Testis (tissue), 3 donors: Measurements from ENCODE around the gene SLC28A3. TPM values are rescaled to one million over a fixed set of nuclear protein-coding genes. Genes with fewer than 3 reads are reported as not detected.

Source experiments
- DNase-seq: peaks from one replicate; pipeline ENCODE4 v3.0.0-alpha.2; 2019
- H3K27ac ChIP-seq, 2 donors: fragments of 200-600 bp; sonication (generic); one replicate each; pipeline ENCODE4 v1.5.1; 2019
- H3K27me3 ChIP-seq: fragments of 200-600 bp; sonication (generic); one replicate; pipeline ENCODE4 v1.5.1; 2019
- H3K36me3 ChIP-seq: fragments of 200-600 bp; sonication (generic); one replicate; pipeline ENCODE4 v1.5.1; 2017; ENCODE audit warnings: low read depth; ENCODE audit errors: missing control alignments
- H3K4me1 ChIP-seq: fragments of 200-600 bp; sonication (generic); one replicate; pipeline ENCODE4 v1.5.1; 2019
- H3K4me3 ChIP-seq, 2 donors: fragments of 200-600 bp; sonication (generic); one replicate each; pipeline ENCODE4 v1.5.1; 2017 to 2019
- H3K9me3 ChIP-seq: fragments of 200-600 bp; sonication (generic); one replicate; pipeline ENCODE4 v1.5.1; 2017
- POLR2A ChIP-seq: fragments of 450-650 bp; IDR thresholded peaks from one replicate; pipeline ENCODE4 v1.6.1; 2017; ENCODE audit warnings: antibody characterized with exemption, mild to moderate bottlenecking, moderate library complexity
- WGBS, 2 donors: methylation state at CpG; one replicate each; pipeline ENCODE4 v1.1.5; 2018; 5-methylcytosine and 5-hydroxymethylcytosine counted together
- intact Hi-C: fragments of 100-400 bp; cut with DNase I; formaldehyde crosslinking; loops from one replicate; pipeline ENCODE4 v1.15.1; 2023; ENCODE audit warnings: low total_unique reads
- polyA plus RNA-seq: library from polyadenylated mRNA; stranded (reverse); fragments of 350-450 nt; fragmentation: Illumina TruSeq; extraction: RNeasy Lipid Tissue Mini Kit (QIAGEN cat#74804); gene quantifications from one replicate; pipeline ENCODE4 v1.2.3, GENCODE V29; 2014; ENCODE audit warnings: low read depth, low replicate concordance; ENCODE audit not compliant: insufficient read depth
- total RNA-seq, 2 donors: library from RNA; depleted of rRNA; stranded (reverse); fragments of >200 nt; gene quantifications; one replicate each; pipeline ENCODE4 v1.2.3, GENCODE V29; 2016
- TF ChIP-seq, protein P1 (sequence below), 3 experiments: fragments of 450-650 bp in 2 of 3; fragments of 200-600 bp in 1 of 3; sonication (generic) in 1 of 3; IDR thresholded peaks; one replicate each; pipeline ENCODE4 v1.5.1; 2016 to 2019; ENCODE audit warnings: antibody characterized with exemption in 3 of 3, mild to moderate bottlenecking in 2 of 3, moderate library complexity in 1 of 3

The SLC28A3 gene
- total and polyA plus RNA-seq, 3 donors from 2014 or later, result 0.08 to 1.7 (median 0.31) TPM

DNA sequence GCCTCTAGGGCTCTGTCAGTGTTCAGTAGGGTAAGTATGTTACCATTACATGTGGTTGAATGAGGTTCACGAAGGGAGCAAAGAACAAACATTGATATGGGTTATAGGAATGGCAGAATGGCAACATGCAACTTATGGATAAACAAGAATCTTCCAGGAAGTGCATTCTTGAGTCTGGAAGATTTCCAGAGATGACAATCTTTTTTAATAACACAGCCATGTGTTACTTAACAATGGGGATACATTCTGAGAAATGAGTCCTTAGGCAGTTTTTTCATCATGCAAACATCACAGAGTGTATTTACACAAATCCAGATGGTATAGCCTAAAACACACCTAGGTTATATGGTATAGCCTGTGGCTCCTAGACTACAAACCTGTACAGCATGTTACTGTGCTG, 9.1 kb upstream of the SLC28A3 start:
- WGBS, 2 donors, result 82 to 88% methylated on average over 1 of the region's 1 CpG
- H3K27ac ChIP-seq, result no peak overlapping the region
- H3K4me3 ChIP-seq, result no peak overlapping the region
- no peak for TF ChIP-seq POLR2A
- TF ChIP-seq, protein P1, sequence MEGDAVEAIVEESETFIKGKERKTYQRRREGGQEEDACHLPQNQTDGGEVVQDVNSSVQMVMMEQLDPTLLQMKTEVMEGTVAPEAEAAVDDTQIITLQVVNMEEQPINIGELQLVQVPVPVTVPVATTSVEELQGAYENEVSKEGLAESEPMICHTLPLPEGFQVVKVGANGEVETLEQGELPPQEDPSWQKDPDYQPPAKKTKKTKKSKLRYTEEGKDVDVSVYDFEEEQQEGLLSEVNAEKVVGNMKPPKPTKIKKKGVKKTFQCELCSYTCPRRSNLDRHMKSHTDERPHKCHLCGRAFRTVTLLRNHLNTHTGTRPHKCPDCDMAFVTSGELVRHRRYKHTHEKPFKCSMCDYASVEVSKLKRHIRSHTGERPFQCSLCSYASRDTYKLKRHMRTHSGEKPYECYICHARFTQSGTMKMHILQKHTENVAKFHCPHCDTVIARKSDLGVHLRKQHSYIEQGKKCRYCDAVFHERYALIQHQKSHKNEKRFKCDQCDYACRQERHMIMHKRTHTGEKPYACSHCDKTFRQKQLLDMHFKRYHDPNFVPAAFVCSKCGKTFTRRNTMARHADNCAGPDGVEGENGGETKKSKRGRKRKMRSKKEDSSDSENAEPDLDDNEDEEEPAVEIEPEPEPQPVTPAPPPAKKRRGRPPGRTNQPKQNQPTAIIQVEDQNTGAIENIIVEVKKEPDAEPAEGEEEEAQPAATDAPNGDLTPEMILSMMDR (IDR thresholded peaks at IDR 0.05), result no peak
- peaks cover 3% of the 10 kb centered on the region for H3K4me1 ChIP-seq
- H3K27me3 ChIP-seq, result no peaks in the 10 kb centered on the region
- H3K9me3 ChIP-seq, result no peaks in the 10 kb centered on the region
- no peaks in the 10 kb centered on the region for H3K36me3 ChIP-seq
- intact Hi-C loops, result no loop called here
- DNase-seq, result no peak

DNA sequence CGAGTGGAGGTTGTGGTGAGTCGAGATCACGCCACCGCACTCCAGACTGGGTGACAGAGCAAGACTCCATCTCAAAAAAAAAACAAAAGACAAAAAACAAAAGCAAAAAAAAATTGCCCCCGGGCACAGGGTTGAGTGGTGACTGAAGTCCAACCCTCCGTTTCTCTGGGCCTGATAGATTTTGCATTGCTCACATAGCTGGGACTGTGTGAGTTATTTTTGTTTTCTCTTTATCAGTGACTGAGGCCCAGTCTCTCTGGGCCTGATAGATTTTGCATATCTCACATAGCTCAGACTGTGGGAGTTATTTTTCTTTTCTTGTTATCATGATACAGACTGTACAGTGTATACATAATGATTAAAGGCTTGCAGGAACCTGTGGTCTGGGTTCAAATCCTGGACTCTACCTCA, 2.6 kb upstream of the SLC28A3 start:
- H3K27ac ChIP-seq, result peak overlapping the region in 1 of 2 donors; percentile 55
- no peaks in the 10 kb centered on the region for H3K9me3 ChIP-seq
- WGBS, 2 donors, result 72 to 75% methylated on average over 6 of the region's 6 CpGs
- intact Hi-C loops, result no loop called here
- H3K27me3 ChIP-seq, result no peaks in the 10 kb centered on the region
- H3K36me3 ChIP-seq, result no peaks in the 10 kb centered on the region
- DNase-seq, result no peak
- no peak overlapping the region for H3K4me3 ChIP-seq
- no peak for TF ChIP-seq POLR2A
- TF ChIP-seq, protein P1 (IDR thresholded peaks at IDR 0.05), result no peak
- H3K4me1 ChIP-seq, result peaks cover 13% of the 10 kb centered on the region

DNA sequence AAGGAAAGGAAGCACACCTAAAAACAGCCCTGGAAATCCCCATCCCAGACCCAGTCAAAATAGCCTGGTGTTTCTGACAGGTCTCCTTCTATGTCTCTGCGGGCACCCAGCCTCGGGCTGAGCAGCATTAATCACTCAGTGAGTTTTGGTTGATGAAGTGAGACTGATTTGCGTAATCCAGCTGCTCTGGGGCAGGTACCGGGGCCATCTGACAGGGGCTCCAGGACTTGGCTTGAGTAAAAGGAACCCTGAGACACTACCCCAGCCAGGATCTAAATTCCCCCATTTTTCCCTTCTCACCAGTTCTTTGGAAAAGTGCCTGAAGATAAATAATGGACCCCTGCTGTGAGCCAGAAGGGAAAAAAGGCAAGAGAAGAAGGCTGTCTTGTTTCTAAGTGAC, 596 bp downstream of the SLC28A3 start:
- H3K9me3 ChIP-seq, result no peaks in the 10 kb centered on the region
- intact Hi-C loops, result no loop called here
- WGBS, 2 donors, result 80 to 93% methylated on average over 2 to 4 of the region's 4 CpGs
- no peak overlapping the region for H3K4me3 ChIP-seq
- H3K4me1 ChIP-seq, result peaks cover 12% of the 10 kb centered on the region
- no peak for DNase-seq
- H3K27ac ChIP-seq, result no peak overlapping the region
- H3K36me3 ChIP-seq, result no peaks in the 10 kb centered on the region
- TF ChIP-seq POLR2A, result no peak
- TF ChIP-seq, protein P1 (IDR thresholded peaks at IDR 0.05), result no peak
- H3K27me3 ChIP-seq, result no peaks in the 10 kb centered on the region

DNA sequence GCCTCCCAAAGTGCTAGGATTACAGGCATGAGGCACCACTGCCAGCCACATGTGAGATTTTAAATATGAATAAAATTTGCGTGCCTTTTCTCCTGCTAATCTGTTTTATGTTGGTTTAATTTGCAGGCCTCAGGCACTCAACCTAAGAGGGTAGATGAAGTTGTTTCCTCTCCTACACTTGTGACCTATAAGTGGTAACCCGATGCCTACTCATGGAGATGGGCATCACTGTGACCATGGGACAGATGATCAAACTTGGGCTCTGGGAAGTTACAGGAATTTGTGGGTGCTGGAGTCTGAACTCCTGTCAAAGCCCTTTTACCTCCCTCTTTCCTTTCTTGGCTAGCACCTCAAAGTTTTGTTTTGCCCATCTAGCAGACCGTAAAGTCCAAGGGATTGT, 1.1 kb downstream of the SLC28A3 start:
- 96 to 97% methylated on average over 2 to 3 of the region's 3 CpGs for WGBS, 2 donors
- Histone ChIP-seq H3K4me1 (peaks cover 8% of the 10 kb centered on the region), H3K27me3 (no peaks in the 10 kb centered on the region), H3K27ac (no peak overlapping the region), H3K4me3 (no peak overlapping the region), H3K36me3 (no peaks in the 10 kb centered on the region), H3K9me3 (no peaks in the 10 kb centered on the region)
- TF ChIP-seq, protein P1 (IDR thresholded peaks at IDR 0.05), result no peak
- TF ChIP-seq POLR2A, result no peak
- intact Hi-C loops, result no loop called here
- no peak for DNase-seq

DNA sequence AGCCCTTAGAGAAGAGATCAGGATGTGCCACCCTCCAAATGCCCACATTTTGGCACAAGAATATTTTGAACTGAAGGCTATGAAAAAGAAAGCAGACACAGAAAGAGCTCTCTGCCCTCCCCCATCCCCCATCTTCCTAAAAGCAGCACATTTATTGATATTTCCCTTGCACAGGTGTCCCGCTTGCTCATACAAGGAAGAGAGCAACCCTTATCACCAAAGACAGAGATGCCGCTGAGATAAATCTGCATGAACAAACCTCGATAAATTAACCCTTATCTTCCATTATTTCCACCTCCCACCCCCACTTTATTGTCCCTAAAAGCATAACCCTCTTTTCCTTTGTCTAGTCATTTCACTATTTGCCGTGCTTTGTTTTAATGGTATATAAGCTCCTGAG, 1.8 kb downstream of the SLC28A3 start:
- no peak overlapping the region for H3K4me3 ChIP-seq
- no peaks in the 10 kb centered on the region for H3K9me3 ChIP-seq
- H3K36me3 ChIP-seq, result no peaks in the 10 kb centered on the region
- H3K27ac ChIP-seq, result no peak overlapping the region
- TF ChIP-seq POLR2A, result no peak
- TF ChIP-seq, protein P1 (IDR thresholded peaks at IDR 0.05), result no peak
- no peak for DNase-seq
- intact Hi-C loops, result no loop called here
- H3K4me1 ChIP-seq, result peaks cover 8% of the 10 kb centered on the region
- no peaks in the 10 kb centered on the region for H3K27me3 ChIP-seq
- 85 to 92% methylated on average over 4 of the region's 4 CpGs for WGBS, 2 donors
